ENCODE data around the gene PCCB.
"Not testable (repeated sequence)": the region's sequence is repeated elsewhere in the genome, so short reads cannot be mapped to it uniquely, and the experiment has no call there.

PCCB gene

DNA sequence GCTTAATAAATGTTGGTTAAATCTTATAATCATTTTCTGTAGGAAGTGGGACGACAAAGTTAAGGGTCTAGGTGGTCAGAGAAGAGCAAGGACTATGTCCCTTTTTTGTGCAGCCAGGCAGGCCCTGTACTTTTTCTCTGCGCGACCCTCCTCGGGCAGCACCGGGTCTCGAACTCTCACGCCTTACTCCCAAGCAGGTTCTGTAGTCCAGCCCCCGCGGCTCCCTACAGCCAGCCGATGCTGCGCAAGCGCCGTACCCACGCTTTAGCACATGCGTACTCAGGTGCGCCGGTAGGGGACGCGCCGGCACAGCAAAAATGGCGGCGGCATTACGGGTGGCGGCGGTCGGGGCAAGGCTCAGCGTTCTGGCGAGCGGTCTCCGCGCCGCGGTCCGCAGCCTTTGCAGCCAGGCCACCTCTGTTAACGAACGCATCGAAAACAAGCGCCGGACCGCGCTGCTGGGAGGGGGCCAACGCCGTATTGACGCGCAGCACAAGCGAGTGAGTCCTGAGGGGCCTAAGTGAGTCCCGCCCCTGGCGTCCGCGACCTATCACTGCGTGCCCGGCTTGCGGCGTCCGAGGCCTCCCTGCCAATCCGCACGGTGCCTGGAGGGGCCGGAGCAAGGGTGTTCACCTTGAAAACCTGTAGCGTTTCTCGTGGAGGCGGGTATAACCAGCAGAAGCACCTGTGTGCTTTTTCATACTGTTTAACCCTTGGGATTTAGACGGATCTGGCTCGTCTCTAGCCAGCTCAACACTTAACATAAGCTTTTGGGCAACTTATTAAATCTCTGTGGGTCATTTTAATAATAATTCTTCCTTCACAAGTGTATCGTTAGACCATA is at the start of gene PCCB:
Gene PCCB, plus strand, starts transcription at position 282 of the 844 bp plus-strand sequence. Its CDS starts 36 bp downstream, at position 318.
- peak; percentile 94 for DNase-seq (ENCODE audit: low spot score)

DNA sequence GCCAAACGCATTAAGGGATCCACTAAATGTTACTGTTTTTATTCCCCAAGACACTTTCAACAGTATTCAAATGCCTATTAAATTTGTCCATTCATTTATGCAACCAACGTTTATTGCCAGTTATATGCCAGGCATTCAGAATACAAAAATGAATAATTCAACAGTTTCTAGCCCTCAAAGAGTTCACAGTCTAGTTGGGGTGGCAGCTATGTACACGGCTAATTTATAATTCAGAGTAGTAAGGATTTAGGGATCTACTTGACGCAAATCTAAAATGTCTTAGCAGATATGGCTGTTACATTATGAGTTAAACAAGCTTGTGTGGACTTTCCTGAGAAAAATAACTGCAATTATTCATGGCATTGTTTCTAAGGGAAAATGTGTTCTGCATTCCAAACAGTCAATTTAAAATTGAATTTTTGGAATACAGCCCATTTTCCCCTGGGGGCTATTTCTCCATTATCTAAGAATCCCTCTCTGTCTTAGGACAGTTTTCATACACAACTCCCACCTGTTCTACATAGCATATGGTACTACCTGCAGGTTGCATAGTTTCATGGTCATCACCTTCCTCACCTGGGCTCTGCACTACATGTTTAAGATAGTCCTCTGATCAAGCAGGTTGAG is 42.5 kb upstream of the PCCB start:
- no peak for DNase-seq (ENCODE audit: low spot score)

DNA sequence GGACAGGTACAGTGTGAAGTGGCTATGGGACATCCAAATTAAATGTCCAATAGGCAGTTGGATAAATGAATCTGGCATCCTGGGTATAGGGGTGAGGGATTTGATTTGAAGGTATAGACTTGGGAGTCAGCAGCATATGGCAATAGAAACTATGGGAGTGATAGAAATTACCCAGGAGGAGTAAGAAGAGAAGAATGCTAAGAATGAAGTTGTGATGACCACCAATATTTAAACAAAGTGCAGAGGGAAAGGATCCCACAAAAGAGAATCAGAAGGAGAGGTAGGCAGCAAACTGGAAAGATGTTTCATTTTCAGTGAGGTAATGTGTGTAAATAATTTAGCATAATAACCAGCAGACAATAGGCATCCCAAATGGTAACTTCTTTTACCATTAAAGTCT is 40.2 kb upstream of the PCCB start:
- no peak for DNase-seq (ENCODE audit: low spot score)

DNA sequence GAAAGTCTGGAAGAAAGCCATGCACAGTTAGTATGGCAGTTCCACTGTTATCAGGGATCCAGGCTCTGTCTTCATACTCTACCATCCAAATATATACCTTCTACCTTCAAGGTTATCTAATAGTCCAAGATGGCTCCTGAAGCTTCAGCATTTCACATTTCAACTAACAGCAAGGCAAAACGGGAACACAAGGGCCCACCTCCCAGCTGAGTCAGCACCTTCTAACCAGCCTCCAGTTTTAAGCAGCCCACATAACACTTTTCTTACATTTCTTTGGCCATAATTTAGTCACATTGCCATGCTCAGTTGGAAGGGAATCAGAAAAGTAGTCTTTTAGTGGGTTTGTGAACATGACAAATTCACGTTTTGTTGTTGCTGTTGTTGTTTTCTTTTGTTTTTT is 38.6 kb upstream of the PCCB start:
- DNase-seq (ENCODE audit: low spot score), result no peak

DNA sequence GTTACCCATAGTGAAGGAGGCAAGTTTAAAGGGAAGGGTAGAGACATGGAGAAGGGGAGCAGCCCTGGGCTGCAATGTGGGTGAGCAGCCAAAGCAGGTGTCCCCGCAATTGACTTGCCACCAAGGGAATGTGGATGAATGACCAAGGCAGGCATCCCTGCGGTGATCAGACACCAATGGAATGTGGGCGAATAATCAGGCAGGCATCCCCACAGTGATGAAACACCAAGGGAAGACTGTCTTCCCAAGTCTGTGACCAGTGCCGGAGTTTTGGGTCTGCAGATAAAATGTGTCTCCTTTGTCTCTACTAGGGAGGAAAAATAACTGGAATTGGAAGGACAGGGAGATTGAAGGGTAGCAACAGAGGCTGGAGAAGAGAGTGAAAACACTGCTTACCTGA is 27.4 kb upstream of the PCCB start:
- not testable (repeated sequence) for DNase-seq (ENCODE audit: low spot score)

DNA sequence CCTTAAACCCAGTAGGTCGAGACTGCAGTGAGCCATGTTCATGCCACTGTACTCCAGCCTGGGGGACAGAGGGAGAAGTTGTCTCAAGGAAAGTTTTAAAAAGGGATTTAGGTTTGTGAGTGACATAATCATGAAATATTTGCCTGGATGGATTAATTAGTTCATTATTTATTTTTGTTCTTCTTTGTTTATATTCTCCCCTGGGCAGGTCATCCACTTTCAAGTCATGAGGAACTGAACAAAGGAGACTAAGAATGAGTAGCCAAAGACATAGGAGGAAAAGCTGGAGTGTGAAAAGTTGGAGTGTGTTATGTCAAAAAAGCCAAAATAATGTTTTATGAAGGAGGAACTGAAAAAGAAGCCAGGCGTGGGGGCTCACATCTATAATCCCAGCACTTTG is 17.7 kb upstream of the PCCB start:
- no peak for DNase-seq (ENCODE audit: low spot score)

DNA sequence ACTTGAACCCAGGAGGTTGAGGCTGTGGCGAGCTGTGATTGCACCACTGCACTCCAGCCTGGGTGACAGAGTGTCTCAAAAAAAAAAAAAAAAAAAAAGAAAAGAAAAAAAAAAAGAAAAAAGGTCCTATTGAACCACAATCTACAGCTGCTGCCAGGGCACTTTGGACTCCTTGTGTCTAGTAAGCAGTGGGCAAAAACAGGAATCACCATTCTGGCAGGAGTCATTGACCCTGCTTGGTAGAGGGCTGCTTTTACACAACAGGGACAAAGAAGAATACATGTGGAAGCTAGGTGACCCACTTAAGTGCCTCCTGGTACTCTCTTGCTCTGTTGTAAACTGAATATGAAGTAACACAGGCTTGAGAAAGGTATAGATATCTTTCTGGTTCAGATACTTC is 14.6 kb upstream of the PCCB start:
- no peak for DNase-seq (ENCODE audit: low spot score)

DNA sequence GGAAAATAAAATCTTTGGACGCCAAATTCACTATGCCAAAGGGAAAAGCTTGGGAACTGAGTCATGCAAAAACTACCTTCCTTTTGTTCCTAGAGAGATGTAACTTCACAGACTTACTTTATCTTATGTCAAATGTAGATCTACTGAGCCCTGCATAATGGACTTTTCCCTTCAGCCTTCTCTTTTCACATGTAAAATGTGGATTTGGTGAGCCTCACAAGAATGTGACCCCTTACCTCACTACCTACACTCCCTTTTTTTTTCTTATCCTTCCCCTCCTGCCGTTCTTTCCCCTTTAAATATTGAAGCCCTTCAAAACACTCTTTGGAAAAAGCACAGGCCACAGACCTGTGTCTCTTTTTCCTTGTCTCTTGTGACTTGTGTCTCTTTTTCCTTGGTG is 14.0 kb upstream of the PCCB start:
- no peak for DNase-seq (ENCODE audit: low spot score)

DNA sequence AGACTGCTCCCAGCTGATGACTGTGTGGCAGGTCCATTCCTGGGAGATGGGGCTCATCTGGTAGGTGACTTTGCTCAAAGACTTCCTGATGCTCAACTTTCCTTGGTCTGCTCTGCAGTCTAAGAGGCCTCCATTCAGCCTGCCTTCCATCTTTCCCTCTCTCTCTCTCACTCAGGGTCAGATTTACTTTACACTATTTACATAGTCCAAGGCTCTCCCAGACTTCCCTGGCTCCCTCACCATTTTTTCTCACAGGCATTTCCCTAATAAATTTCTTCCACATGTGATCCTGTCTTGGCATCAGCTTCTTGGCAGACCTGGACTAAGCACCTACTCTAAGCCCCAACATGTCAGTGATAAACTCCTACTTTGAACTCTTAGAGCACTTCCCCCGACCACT is 13.0 kb upstream of the PCCB start:
- no peak for DNase-seq (ENCODE audit: low spot score)

DNA sequence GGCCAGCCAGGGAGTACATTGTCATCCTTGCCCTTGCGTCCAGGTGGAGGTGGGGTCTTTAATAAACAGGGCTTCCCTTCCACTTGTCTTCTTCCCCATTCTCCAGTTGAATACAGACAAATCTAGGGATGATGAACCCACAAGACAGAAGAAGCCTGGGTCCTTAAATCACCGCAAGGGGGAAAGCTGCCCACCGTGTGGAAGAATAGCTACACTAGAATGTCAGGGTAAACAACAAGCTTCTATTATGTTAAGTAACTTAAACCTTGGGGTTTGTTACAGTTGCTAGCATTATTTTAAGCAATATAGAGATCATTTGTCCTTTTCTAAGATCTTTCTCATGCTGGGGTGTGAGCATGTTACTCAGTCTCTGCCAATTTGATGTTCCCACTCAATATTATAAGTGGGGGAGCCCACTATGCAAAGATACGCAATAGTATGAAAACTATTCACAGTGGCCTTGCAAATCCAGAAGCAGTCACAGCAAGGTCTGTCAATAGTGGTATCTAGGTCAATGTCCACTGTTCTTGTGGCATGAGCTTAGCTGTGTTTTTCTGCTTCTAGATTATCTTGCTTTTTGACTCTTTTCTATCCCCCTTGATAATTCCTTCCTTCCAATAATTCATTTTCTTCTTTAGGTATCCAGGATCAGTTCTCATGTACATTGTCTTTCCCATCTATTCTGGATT is 12.0 kb upstream of the PCCB start:
- DNase-seq (ENCODE audit: low spot score), result no peak

DNA sequence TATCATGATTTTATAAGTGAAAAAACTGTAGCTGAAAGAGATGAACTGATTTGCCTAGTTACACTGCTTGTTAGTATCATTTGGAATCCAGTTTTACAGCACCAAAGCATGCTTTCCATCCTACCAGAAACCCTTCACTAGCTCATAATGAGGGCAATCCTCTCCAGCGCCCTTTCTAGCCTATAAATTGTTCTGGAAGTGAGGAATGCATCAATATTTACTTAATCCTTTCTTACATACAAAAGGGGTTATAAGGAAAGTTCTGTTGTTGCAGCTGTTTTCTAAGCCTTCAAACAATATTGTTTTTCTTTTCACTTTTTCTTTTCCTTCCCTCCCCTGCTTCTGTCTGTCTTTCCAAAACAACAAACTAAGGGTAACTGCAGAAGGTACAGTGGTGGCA is 11.0 kb upstream of the PCCB start:
- DNase-seq (ENCODE audit: low spot score), result no peak

DNA sequence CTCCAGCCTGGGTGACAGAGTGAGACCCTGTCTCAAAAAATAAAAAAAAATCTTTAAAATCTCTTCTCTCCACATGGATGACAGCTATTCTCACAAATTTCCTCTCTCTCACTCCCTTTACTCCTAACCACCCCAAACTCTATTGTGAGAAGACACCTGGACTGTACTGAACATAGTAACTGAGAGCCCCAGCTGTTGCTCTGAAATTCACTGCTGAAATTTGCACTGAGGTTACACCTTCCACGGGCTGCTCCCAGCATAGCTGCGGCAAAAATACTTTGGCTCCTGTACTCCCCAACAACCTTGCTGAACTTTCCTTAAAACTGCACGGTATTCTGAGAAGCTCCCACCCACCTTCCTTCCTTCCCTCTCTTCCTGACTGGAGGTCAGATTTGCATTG is 4.4 kb upstream of the PCCB start:
- no peak for DNase-seq (ENCODE audit: low spot score)

DNA sequence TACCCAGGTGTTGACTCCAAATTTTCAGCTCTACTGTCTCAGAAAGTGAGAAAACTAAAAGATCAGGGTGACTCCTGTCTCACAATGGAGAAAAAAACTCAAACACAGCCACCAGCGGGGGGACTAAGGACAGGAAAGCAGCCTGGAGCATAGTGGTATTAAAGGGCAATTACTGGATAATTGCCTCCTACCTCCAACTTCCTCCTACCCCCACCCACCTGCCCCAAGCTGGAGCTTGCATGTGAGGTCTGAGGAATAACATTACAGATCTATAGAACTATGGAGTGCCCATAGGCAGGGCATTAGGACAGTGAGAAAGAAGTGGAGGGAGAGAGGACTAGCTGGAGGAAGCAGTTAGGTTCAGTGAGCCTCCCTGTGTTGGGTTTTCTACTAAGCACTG is 2.7 kb upstream of the PCCB start:
- DNase-seq (ENCODE audit: low spot score), result no peak

DNA sequence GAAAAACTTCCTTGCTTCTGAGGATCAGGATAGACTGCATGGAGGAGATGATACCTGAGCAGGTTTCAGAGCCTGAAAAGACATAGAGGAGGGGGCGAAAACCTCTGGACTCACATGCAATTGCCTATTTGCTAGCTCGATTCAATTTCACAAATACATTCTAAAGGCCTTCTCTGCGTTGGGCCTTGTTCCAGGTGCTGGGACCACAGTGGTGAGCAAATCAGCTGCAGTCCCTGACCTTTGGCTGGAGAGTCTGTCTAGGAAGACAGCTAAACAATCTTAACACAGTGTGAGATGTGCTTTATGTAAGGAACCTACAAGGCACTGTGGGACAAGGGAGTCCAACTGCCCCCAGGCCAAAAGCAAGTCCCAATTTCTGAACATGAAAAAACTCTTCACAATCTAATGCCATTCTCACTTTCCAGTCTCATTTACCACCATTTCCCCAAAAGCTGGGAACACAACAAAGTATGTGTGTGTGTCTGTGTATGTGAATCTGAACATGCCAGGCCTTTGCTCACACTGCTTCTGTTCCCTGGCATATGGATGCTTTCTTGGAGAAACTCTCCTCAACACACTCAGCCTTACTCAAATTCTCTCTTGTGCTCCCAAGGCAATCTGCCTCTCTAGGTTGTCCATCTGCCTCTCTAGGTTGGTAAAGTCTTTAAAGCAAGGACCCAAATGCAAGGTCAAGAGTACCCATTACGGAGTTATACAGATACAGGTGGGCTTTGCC is 2.1 kb upstream of the PCCB start:
- no peak for DNase-seq (ENCODE audit: low spot score)

DNA sequence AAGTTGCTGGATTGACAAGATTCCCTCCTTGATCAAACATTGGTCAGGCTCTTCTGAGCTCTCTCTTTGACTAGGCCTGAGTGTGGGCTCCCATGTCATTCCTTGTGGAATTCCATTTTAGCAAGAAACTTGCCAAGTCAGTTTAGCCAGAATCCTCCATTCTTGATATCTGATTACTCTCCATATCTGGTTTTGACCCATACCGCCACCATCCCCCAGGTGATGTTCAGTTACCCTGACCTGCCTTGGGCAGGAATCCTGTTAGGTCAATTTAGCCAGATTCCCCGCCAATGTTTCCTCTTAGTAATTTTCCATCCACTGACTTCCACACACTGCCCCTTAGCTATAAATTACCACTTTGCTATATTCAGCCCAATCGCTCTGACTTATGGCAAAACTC is 1.0 kb upstream of the PCCB start:
- DNase-seq (ENCODE audit: low spot score), result no peak

DNA sequence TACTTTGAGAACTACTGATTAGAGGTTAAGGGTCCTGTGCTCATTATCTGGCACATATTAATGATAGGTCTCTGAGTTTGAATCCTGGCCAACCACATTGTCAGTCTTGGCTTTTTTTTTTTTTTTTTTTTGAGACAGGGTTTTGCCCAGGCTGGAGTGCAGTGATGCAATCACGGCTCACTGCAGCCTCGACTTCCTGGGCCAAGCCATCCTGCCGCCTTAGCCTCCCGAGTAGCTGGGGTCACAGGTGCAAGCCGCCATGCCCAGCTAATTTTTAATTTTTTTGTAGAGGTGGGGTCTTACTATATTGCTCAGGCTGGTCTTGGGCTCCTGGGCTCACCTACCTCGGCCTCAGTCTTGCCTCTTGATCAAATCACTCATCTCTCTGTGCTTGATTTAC is 547 bp upstream of the PCCB start:
- no peak for DNase-seq (ENCODE audit: low spot score)

DNA sequence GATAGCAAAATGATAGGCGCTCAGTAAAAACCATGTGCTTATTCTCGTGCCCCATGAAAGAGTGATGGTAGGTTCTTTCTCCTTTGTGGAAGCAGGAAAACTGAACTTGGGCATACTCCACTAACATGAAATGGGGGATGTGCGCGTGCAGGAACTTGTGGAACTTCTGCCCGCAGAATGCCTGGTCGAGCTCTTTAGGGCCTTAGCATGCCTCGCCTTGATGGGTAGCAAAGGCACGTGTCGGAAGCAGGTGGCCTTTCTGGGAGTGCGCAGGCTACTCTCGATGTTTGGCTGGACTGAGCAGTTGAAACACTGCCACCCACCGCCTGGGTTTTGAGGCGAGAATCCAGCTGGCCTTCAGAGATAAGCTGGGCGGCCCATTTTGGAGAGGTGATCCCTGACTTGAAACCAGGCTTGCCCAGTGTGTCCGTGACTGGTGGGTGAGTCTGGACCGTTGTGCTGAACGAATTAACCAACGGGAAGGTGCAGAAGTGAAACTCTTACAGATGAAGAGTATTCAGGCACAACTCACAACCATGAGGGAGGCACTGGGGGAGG is 842 bp downstream of the PCCB start:
- no peak for DNase-seq (ENCODE audit: low spot score)

DNA sequence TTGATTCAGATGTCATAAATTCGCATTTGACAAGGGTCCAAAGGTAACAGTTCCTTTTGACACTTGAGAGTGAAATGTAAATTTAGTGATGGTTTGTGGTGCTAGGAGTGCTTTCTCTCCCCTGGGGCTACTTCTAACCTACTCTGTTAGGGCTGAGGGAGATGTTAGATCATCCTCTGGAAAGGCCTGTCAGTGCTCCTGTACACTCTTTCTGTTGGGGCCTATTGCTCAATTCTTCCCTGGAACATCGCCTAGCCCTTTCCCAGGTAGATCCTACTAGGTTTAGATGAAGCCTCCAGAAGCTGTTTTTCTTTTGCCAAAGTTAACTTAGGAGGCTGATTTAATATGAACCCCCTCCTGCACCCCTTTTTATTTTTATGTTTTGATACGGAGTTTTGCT is 1.4 kb downstream of the PCCB start:
- no peak for DNase-seq (ENCODE audit: low spot score)

DNA sequence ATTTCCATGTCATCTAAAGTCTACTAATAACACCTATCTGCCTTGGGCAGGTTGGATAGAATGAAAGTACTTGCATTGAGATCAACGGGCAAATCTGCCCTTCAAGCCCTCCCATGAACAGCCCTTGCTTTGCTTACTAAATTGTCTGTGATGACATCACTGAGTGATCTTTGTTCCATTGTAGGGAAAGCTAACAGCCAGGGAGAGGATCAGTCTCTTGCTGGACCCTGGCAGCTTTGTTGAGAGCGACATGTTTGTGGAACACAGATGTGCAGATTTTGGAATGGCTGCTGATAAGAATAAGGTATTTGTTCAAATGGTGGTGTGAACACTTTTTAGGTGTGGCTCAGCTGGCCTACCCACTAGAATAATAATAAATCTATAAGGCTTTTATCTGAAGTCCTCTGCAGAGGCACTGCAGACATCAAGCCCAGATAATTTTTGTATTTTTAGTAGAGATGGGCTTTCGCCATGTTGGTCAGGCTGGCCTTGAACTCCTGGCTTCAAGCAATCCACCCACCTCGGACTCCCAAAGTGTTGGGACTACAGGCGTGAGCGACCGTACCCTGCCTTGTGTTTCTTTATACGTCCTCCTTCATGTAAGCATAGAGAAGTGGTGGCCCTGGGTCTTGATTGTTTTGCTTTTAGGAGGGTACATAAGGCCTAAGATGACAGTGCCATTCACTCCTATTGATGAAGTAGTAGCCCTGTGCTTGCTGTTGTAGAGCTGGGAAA is 5.7 kb downstream of the PCCB start:
- DNase-seq (ENCODE audit: low spot score), result no peak

DNA sequence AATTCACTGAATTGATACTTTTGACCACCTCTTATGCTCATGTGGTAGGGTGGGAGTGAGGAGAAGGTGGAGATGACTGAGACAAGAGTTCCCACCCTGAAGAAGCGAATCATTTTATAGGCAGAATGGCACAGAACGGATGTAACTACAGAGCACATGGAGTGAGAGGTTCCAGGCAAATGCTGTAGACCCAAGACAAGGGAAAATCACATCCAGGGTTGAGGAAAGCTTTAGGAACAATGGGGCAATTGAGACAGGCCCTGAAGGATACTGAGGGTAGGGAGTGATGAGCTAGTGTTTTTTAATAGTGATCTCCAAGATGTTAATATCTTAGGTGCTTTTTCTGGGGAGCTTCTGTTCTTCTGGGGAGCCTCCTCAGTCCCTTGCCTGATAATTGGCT is 8.1 kb downstream of the PCCB start:
- no peak for DNase-seq (ENCODE audit: low spot score)

DNA sequence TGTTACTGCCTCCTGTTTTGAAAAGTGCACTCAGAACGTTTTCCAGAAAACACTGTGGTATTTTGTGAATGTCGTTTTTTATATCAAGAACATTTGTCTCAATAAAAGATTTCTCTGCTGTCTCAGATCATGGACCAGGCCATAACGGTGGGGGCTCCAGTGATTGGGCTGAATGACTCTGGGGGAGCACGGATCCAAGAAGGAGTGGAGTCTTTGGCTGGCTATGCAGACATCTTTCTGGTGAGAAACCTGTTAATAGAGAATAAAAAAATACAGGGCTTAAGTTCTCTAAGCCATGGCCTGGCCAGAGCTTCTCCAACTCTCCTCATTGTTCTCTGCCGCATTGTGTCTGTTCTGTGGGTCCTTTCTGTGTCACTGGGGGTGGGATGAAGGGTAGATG is 11.7 kb downstream of the PCCB start:
- no peak for DNase-seq (ENCODE audit: low spot score)

DNA sequence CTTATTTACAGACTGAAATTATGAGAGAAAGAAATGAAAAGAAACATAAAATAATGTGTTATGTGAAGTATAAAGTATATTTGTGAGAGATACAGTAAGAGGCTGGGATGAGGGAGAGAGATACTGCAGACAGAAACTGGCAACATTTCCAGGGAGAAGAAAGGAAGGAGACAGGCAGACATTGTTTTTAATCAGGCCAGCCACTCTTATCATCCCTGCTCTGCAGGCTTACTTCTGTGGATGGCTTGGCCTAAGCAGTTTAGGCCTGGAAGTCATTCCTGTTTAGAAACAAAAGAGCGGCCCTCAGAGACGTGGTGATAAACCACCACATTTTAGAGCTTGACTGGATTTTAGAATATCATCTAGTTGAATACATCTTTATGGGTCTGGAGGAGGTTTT is 12.4 kb downstream of the PCCB start:
- no peak for DNase-seq (ENCODE audit: low spot score)

Measured in CD4-positive, alpha-beta T cell treated with Interleukin-2 at 100 ng/mL for 4 hours (primary cell).